K562 (cell line): ENCODE results near the gene UBL5. TPM values are rescaled to one million over a fixed set of nuclear protein-coding genes. Genes with fewer than 3 reads are reported as not detected.
A peak's percentile ranks its signal among the peaks of the same experiment; 100 is the strongest.

Experiments
- ATF7 ChIP-seq: fragments of 450-650 bp; IDR thresholded peaks from 2 replicates; pipeline ENCODE4 v1.7.1; 2014; ENCODE audit warnings: mild to moderate bottlenecking, moderate library complexity
- CREB5 ChIP-seq: fragments of 250-450 bp; sonication (Bioruptor Pico); IDR thresholded peaks from 2 replicates; pipeline ENCODE4 v1.5.0; 2020; ENCODE audit warnings: mild to moderate bottlenecking
- HMG20A ChIP-seq: fragments of 450-650 bp; formaldehyde crosslinking; conservative IDR thresholded peaks from 2 replicates; pipeline ENCODE4 v1.4.0; 2020; ENCODE audit warnings: mild to moderate bottlenecking, mixed read lengths
- ILK ChIP-seq: fragments of 450-650 bp; IDR thresholded peaks from 2 replicates; pipeline ENCODE4 v1.6.1; 2016; ENCODE audit warnings: missing genetic modification characterization, low read depth, mild to moderate bottlenecking, missing compliant biosample characterization, moderate library complexity, borderline replicate concordance
- MECOM ChIP-seq: fragments of 250-450 bp; sonication (Bioruptor Pico); IDR thresholded peaks from 2 replicates; pipeline ENCODE4 v1.8.0; 2022; ENCODE audit warnings: inconsistent platforms
- MNT ChIP-seq, 2 experiments: fragments of 450-650 bp; conservative IDR thresholded peaks; 2 replicates each; pipeline ENCODE4 v1.6.1; 2017; ENCODE audit warnings: mild to moderate bottlenecking in 2 of 2, moderate library complexity in 2 of 2
- NCOA2 ChIP-seq, 2 experiments: fragments of 450-650 bp; IDR thresholded peaks; 2 replicates each; pipeline ENCODE4 v1.6.1; 2018; ENCODE audit warnings: mild to moderate bottlenecking in 2 of 2, moderate library complexity in 1 of 2; ENCODE audit not compliant: partially characterized antibody in 2 of 2
- NR3C1 ChIP-seq: sonication (generic); formaldehyde crosslinking; IDR thresholded peaks from 2 replicates; pipeline ENCODE4 v1.8.1; 2022; ENCODE audit warnings: missing genetic modification reagents
- OTX1 ChIP-seq: fragments of 450-650 bp; formaldehyde crosslinking; IDR thresholded peaks from 2 replicates; pipeline ENCODE4 v1.4.0; 2022; ENCODE audit warnings: mild to moderate bottlenecking
- PBX2 ChIP-seq, 2 experiments: IDR thresholded peaks in 1 of 2; conservative IDR thresholded peaks in 1 of 2; 2 replicates each; pipeline ENCODE4 v1.6.1; 2016; ENCODE audit warnings: low read depth in 2 of 2, mild to moderate bottlenecking in 1 of 2, missing compliant biosample characterization in 1 of 2, missing genetic modification characterization in 1 of 2, moderate library complexity in 1 of 2
- PHB ChIP-seq: fragments of 250-450 bp; sonication (Bioruptor Pico); IDR thresholded peaks from 2 replicates; pipeline ENCODE4 v1.5.0; 2021
- TAF1 ChIP-seq: IDR thresholded peaks from 2 replicates; pipeline ENCODE4 v1.6.1; 2011; ENCODE audit warnings: mild to moderate bottlenecking, low read length, moderate library complexity; ENCODE audit not compliant: insufficient read depth, control insufficient read depth, severe bottlenecking; ENCODE audit errors: extremely low read depth
- TRIM28 ChIP-seq: fragments of 450-650 bp; IDR thresholded peaks from 2 replicates; pipeline ENCODE4 v1.6.1; 2017
- ZBTB33 ChIP-seq: sonication (generic); formaldehyde crosslinking; IDR thresholded peaks from 2 replicates; pipeline ENCODE4 v1.8.1; 2023; ENCODE audit warnings: mild to moderate bottlenecking, missing genetic modification reagents
- ZFP91 ChIP-seq: sonication (generic); formaldehyde crosslinking; IDR thresholded peaks from 2 replicates; pipeline ENCODE4 v1.8.0; 2022; ENCODE audit warnings: mild to moderate bottlenecking, missing genetic modification reagents
- ZNF124 ChIP-seq: sonication (generic); formaldehyde crosslinking; IDR thresholded peaks from 2 replicates; pipeline ENCODE4 v1.8.1; 2022; ENCODE audit warnings: missing genetic modification reagents
- polyA plus RNA-seq, 8 experiments: library from polyadenylated mRNA; depleted of rRNA in 4 of 8; stranded (reverse) in 5 of 8; unstranded in 3 of 8; fragments of >200 nt; fragmentation: Nextera tagmentation in 2 of 8; fragmentation: Illumina TruSeq in 1 of 8; extraction: Ambion mirVana in 2 of 8; extraction: Trizol in 1 of 8; gene quantifications; 2 replicates each; pipeline versions ENCODE4 v1.2.1 to v1.2.3, GENCODE V29; 2011 to 2014; ENCODE audit warnings: inconsistent platforms in 1 of 8, missing spikeins in 1 of 8
- total RNA-seq, 7 experiments: library from RNA; depleted of rRNA in 6 of 7; stranded (reverse); fragments of >200 nt in 6 of 7; fragmentation: Illumina TruSeq in 2 of 7; extraction: Trizol in 2 of 7; gene quantifications; 2 replicates each; pipeline versions ENCODE4 v1.2.1 to v1.2.3, GENCODE V29; 2011 to 2021; ENCODE audit warnings: low replicate concordance in 1 of 7

Gene UBL5
- total and polyA plus RNA-seq, 9 of the 15 experiments (the other 6 are each of a cell fraction or from before 2014, with no cell fraction given) = 410 to 1,266 (median 613) TPM

DNA sequence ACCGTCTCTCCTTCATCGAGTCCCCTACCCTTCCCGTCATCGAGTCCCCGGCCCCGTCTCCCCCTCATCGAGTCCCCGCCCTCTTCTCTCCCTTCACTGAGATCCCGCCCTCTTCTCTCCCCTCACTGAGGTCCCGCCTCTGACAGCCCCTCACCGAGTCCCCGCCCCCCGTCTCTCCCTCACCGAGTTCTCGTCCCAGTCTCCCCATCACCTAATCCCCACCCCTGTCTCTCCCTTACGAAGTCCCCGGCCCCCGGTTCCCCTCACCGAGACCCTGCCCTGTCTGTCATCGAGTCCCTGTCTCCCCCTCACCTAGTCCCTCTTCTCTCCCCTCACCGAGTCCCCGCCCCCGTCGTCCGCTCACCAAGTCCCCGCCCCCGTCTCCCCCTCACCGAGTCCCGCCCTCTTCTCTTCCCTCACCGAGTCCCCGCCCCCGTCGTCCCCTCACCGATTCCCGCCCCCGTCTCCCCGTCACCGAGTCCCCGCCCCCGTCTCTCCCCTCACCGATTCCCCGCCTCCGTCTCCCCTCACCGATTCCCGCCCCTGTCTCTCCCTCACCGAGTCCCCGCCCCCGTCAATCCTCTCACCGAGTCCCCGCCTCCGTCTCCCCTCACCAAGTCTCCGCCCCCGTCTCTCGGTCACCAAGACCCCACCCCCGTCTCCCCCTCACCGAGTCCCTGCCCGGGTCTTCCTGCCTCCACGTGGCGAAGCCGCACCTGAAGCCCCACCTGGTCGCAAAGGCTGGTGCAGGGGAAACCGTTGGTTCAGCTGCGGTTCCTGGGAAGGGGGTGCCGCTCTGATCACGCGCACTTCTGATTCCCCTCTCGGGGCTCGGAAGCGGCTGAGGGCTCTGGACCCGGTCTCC, 35.3 kb upstream of the UBL5 start (continued):
- peak; percentile 34; the same call in 1 of the 2 replicates for TF ChIP-seq ATF7
- no peak for TF ChIP-seq PBX2 (CRISPR knock-in tag; IDR thresholded peaks at IDR 0.05; ENCODE audit: low read depth)
- 0 out of 2 replicates have a peak, but pooled peaks have one; percentile 24 for TF ChIP-seq PBX2 (tag; conservative IDR thresholded peaks at IDR 0.05; ENCODE audit: low read depth)
- 0 out of 2 replicates have a peak, but pooled peaks have one; percentile 10 for TF ChIP-seq OTX1 (CRISPR knock-in tag)
- peak; percentile 33 for TF ChIP-seq TAF1
- no peak for TF ChIP-seq HMG20A (CRISPR knock-in tag)
- no peak for TF ChIP-seq CREB5
- no peak for TF ChIP-seq ZNF124
- no peak for TF ChIP-seq ILK (tag)
- peak; percentile 82 for TF ChIP-seq ZBTB33
- TF ChIP-seq NR3C1 = no peak
- TF ChIP-seq MECOM (CRISPR knock-in tag) = no peak
- TF ChIP-seq PHB = no peak
- no peak for TF ChIP-seq NCOA2 (IDR thresholded peaks at IDR 0.05; ENCODE audit: partially characterized antibody in 2 of 2)
- peak; percentile 91 to 93 for TF ChIP-seq MNT (conservative IDR thresholded peaks at IDR 0.05)
- no peak for TF ChIP-seq ZFP91 (CRISPR knock-in tag)
- no peak for TF ChIP-seq TRIM28
